SK-N-SH treated with all-trans-retinoic acid at 6 μM for 48 hours (cell line): ENCODE data around the gene MAPK12.

Source experiments
- ATAC-seq: fragments of 200-7000 bp; cut with Tn5 transposase; 3 replicates; pipeline ENCODE4 v1.9.1; 2020; ENCODE audit warnings: mild to moderate bottlenecking, moderate library complexity
- BACH2 ChIP-seq: fragments of 250-450 bp; sonication (Bioruptor Pico); IDR thresholded peaks from 2 replicates; pipeline ENCODE4 v1.9.0; 2021; ENCODE audit warnings: mild to moderate bottlenecking, borderline replicate concordance
- CREB5 ChIP-seq: fragments of 250-450 bp; sonication (Bioruptor Pico); IDR thresholded peaks from 2 replicates; pipeline ENCODE4 v1.5.1; 2020; ENCODE audit warnings: low read depth, mild to moderate bottlenecking, moderate library complexity
- CSDC2 ChIP-seq: fragments of 250-450 bp; sonication (Bioruptor Pico); IDR thresholded peaks from 2 replicates; pipeline ENCODE4 v1.5.0; 2020; ENCODE audit warnings: mild to moderate bottlenecking, moderate library complexity
- CSRNP3 ChIP-seq: fragments of 250-450 bp; sonication (Bioruptor Pico); IDR thresholded peaks from 2 replicates; pipeline ENCODE4 v1.5.1; 2021; ENCODE audit warnings: mild to moderate bottlenecking, moderate library complexity
- ESRRG ChIP-seq: fragments of 250-450 bp; sonication (Bioruptor Pico); IDR thresholded peaks from 2 replicates; pipeline ENCODE4 v1.6.1; 2021; ENCODE audit warnings: mild to moderate bottlenecking
- GLIS3 ChIP-seq: fragments of 250-450 bp; sonication (Bioruptor Pico); IDR thresholded peaks from 2 replicates; pipeline ENCODE4 v1.5.0; 2020; ENCODE audit warnings: mild to moderate bottlenecking, moderate library complexity
- ISL1 ChIP-seq: fragments of 250-450 bp; sonication (Bioruptor Pico); IDR thresholded peaks from 2 replicates; pipeline ENCODE4 v2.1.2; 2022; ENCODE audit warnings: mild to moderate bottlenecking, moderate library complexity
- PATZ1 ChIP-seq: fragments of 250-450 bp; sonication (Bioruptor Pico); IDR thresholded peaks from 2 replicates; pipeline ENCODE4 v1.8.0; 2020; ENCODE audit warnings: mild to moderate bottlenecking, moderate library complexity, borderline replicate concordance
- POU6F1 ChIP-seq: fragments of 250-450 bp; sonication (Bioruptor Pico); IDR thresholded peaks from 2 replicates; pipeline ENCODE4 v1.8.0; 2021; ENCODE audit warnings: low read depth, mild to moderate bottlenecking, moderate library complexity, borderline replicate concordance
- PPARA ChIP-seq: fragments of 250-450 bp; sonication (Bioruptor Pico); IDR thresholded peaks from 2 replicates; pipeline ENCODE4 v1.5.0; 2020; ENCODE audit warnings: mild to moderate bottlenecking, borderline replicate concordance
- RARB ChIP-seq: fragments of 250-450 bp; sonication (Bioruptor Pico); IDR thresholded peaks from 2 replicates; pipeline ENCODE4 v1.8.0; 2021; ENCODE audit warnings: mild to moderate bottlenecking, moderate library complexity
- SNAI2 ChIP-seq: fragments of 250-450 bp; sonication (Bioruptor Pico); IDR thresholded peaks from 2 replicates; pipeline ENCODE4 v1.5.0; 2020; ENCODE audit warnings: mild to moderate bottlenecking, moderate library complexity
- TCF4 ChIP-seq: fragments of 250-450 bp; sonication (Bioruptor Pico); IDR thresholded peaks from 2 replicates; pipeline ENCODE4 v1.8.0; 2021; ENCODE audit warnings: mild to moderate bottlenecking, moderate library complexity, borderline replicate concordance
- TOX ChIP-seq: fragments of 250-450 bp; sonication (Bioruptor Pico); IDR thresholded peaks from 2 replicates; pipeline ENCODE4 v1.8.0; 2021; ENCODE audit warnings: mild to moderate bottlenecking, moderate library complexity, borderline replicate concordance
- TSHZ2 ChIP-seq: fragments of 250-450 bp; sonication (Bioruptor Pico); IDR thresholded peaks from 2 replicates; pipeline ENCODE4 v1.5.0; 2020; ENCODE audit warnings: mild to moderate bottlenecking, moderate library complexity
- ZC3H10 ChIP-seq: fragments of 250-450 bp; sonication (Bioruptor Pico); IDR thresholded peaks from 2 replicates; pipeline ENCODE4 v1.5.1; 2021; ENCODE audit warnings: mild to moderate bottlenecking, moderate library complexity
- ZFP3 ChIP-seq: fragments of 250-450 bp; sonication (Bioruptor Pico); IDR thresholded peaks from 2 replicates; pipeline ENCODE4 v1.5.0; 2020; ENCODE audit warnings: mild to moderate bottlenecking, moderate library complexity
- ZFP30 ChIP-seq: fragments of 450-650 bp; formaldehyde crosslinking; IDR thresholded peaks from 2 replicates; pipeline ENCODE4 v1.5.0; 2022; ENCODE audit warnings: mild to moderate bottlenecking, moderate library complexity
- ZNF565 ChIP-seq: fragments of 450-650 bp; formaldehyde crosslinking; conservative IDR thresholded peaks from 2 replicates; pipeline ENCODE4 v1.5.0; 2020; ENCODE audit warnings: low read depth, mild to moderate bottlenecking, moderate library complexity
- ZNF70 ChIP-seq: fragments of 450-650 bp; formaldehyde crosslinking; IDR thresholded peaks from 2 replicates; pipeline ENCODE4 v1.5.0; 2020; ENCODE audit warnings: mild to moderate bottlenecking, moderate library complexity
- ZNF8 ChIP-seq: fragments of 450-650 bp; formaldehyde crosslinking; IDR thresholded peaks from 2 replicates; pipeline ENCODE4 v1.5.0; 2020; ENCODE audit warnings: mild to moderate bottlenecking, moderate library complexity

The MAPK12 gene

GRCh38 chr22:50269970-50270665, 8.6 kb upstream of the MAPK12 start, which contains the start of gene MAPK11:
Gene MAPK11, minus strand, starts transcription at chr22:50270380. Its CDS starts 88 bp downstream, at chr22:50270292.
- ATAC-seq = peak; percentile 49
- TF ChIP-seq GLIS3 (CRISPR knock-in tag) = no peak
- TF ChIP-seq PATZ1 (CRISPR knock-in tag) = peak; percentile 98

- ATAC-seq = no peak
- TF ChIP-seq ZC3H10 (CRISPR knock-in tag) (no peak), POU6F1 (CRISPR knock-in tag) (no peak), CREB5 (CRISPR knock-in tag) (no peak), PATZ1 (CRISPR knock-in tag) (no peak), RARB (CRISPR knock-in tag) (no peak), CSDC2 (no peak), ZNF70 (no peak), ESRRG (CRISPR knock-in tag) (no peak), PPARA (CRISPR knock-in tag) (no peak), TCF4 (no peak), SNAI2 (CRISPR knock-in tag) (no peak), BACH2 (CRISPR knock-in tag) (no peak), ZFP3 (CRISPR knock-in tag) (no peak), TSHZ2 (CRISPR knock-in tag) (no peak), ZFP30 (no peak), ZNF8 (no peak), ISL1 (no peak), ZNF565 (CRISPR knock-in tag) (no peak)
- TF ChIP-seq, all 23 proteins: peak for 0
These were observed 8.1 kb upstream of the MAPK12 start for GRCh38 chr22:50269573-50269969.

- ATAC-seq = no peak
- TF ChIP-seq ZNF8 (no peak), POU6F1 (CRISPR knock-in tag) (no peak), ISL1 (no peak), TCF4 (no peak), ZFP3 (CRISPR knock-in tag) (no peak), SNAI2 (CRISPR knock-in tag) (no peak), RARB (CRISPR knock-in tag) (no peak), CSRNP3 (CRISPR knock-in tag) (no peak), PPARA (CRISPR knock-in tag) (no peak), BACH2 (CRISPR knock-in tag) (no peak), TOX (CRISPR knock-in tag) (no peak), TSHZ2 (CRISPR knock-in tag) (no peak)
These were observed 7.2 kb upstream of the MAPK12 start for GRCh38 chr22:50268655-50269113.
